Measurements from ENCODE around the gene RNMT.

Gene RNMT

GRCh38 chr18:13800505-13801259, 74.2 kb downstream of the RNMT start:
- peaks cover 15 to 33% of the 10 kb centered on the region in 2 experiments for H3K27me3 ChIP-seq (ENCODE audit: control insufficient read depth in 1 of 2, insufficient read depth in 1 of 2, low read length in 2 of 2)
- H3K9me3 ChIP-seq (ENCODE audit: control insufficient read depth, low read length), result no peaks in the 10 kb centered on the region
- no peaks in the 10 kb centered on the region for H3K36me3 ChIP-seq (ENCODE audit: control insufficient read depth in 1 of 2, insufficient read depth in 2 of 2, low read depth in 1 of 2, low read length in 2 of 2)
- H3K4me2 ChIP-seq (ENCODE audit: low read length, poor library complexity, severe bottlenecking), result peak overlapping the region; percentile 66
- peak overlapping the region; percentile 44 for H3K9ac ChIP-seq (ENCODE audit: low read length)
- no peaks in the 10 kb centered on the region for H3K79me1 ChIP-seq (replicated peaks; ENCODE audit: low read length, poor library complexity, severe bottlenecking)
- no peak overlapping the region for H3K4ac ChIP-seq (ENCODE audit: low read depth in 1 of 2, low read length in 2 of 2)
- peak overlapping the region in 1 of 2 experiments; percentile 73 for H3K4me3 ChIP-seq (ENCODE audit: insufficient read depth in 1 of 2, low read depth in 1 of 2, low read length in 2 of 2)
- DNase-seq, result no peak
- peaks cover 11% of the 10 kb centered on the region for H3K4me1 ChIP-seq (ENCODE audit: control insufficient read depth, insufficient read depth, low read depth, low read length)
- no peak overlapping the region for H3K23ac ChIP-seq (ENCODE audit: low read length in 2 of 2)
- H2BK5ac ChIP-seq (ENCODE audit: low read depth, low read length, poor library complexity, severe bottlenecking), result no peak overlapping the region
- H4K91ac ChIP-seq (ENCODE audit: low read length), result no peak overlapping the region
- 14% methylated on average over 30 of the region's 30 CpGs for WGBS
- no peak overlapping the region for H4K8ac ChIP-seq (ENCODE audit: low read length)
- no peak overlapping the region for H2BK12ac ChIP-seq (ENCODE audit: low read length in 2 of 2)
- H2BK15ac ChIP-seq (ENCODE audit: low read depth, poor library complexity, severe bottlenecking), result no peak overlapping the region
- no peak overlapping the region for H3K14ac ChIP-seq (ENCODE audit: low read length in 2 of 2)
- H2AFZ ChIP-seq (ENCODE audit: low read depth, low read length), result peak overlapping the region; percentile 31
- H3K27ac ChIP-seq (ENCODE audit: low read length, poor library complexity, severe bottlenecking), result no peak overlapping the region
- H3K18ac ChIP-seq (ENCODE audit: low read depth in 1 of 2, low read length in 2 of 2), result no peak overlapping the region
- no peak overlapping the region for H2AK5ac ChIP-seq (ENCODE audit: low read length, severe bottlenecking)
- H2BK120ac ChIP-seq (ENCODE audit: low read depth, low read length), result no peak overlapping the region

- no peak overlapping the region for H4K8ac ChIP-seq (ENCODE audit: low read length)
- H3K4me2 ChIP-seq (ENCODE audit: low read length, poor library complexity, severe bottlenecking), result peak overlapping the region; percentile 66
- H3K36me3 ChIP-seq (ENCODE audit: control insufficient read depth in 1 of 2, insufficient read depth in 2 of 2, low read depth in 1 of 2, low read length in 2 of 2), result no peaks in the 10 kb centered on the region
- H2AK5ac ChIP-seq (ENCODE audit: low read length, severe bottlenecking), result no peak overlapping the region
- H3K23ac ChIP-seq (ENCODE audit: low read length in 2 of 2), result no peak overlapping the region
- peaks cover 11% of the 10 kb centered on the region for H3K4me1 ChIP-seq (ENCODE audit: control insufficient read depth, insufficient read depth, low read depth, low read length)
- no peak overlapping the region for H3K18ac ChIP-seq (ENCODE audit: low read depth in 1 of 2, low read length in 2 of 2)
- no peak for DNase-seq
- no peak overlapping the region for H2BK15ac ChIP-seq (ENCODE audit: low read depth, poor library complexity, severe bottlenecking)
- no peaks in the 10 kb centered on the region for H3K9me3 ChIP-seq (ENCODE audit: control insufficient read depth, low read length)
- no peak overlapping the region for H4K91ac ChIP-seq (ENCODE audit: low read length)
- no peaks in the 10 kb centered on the region for H3K79me1 ChIP-seq (replicated peaks; ENCODE audit: low read length, poor library complexity, severe bottlenecking)
- no peak overlapping the region for H2BK5ac ChIP-seq (ENCODE audit: low read depth, low read length, poor library complexity, severe bottlenecking)
- H2BK120ac ChIP-seq (ENCODE audit: low read depth, low read length), result no peak overlapping the region
- H3K4me3 ChIP-seq (ENCODE audit: insufficient read depth in 1 of 2, low read depth in 1 of 2, low read length in 2 of 2), result peak overlapping the region in 1 of 2 experiments; percentile 73
- no peak overlapping the region for H3K4ac ChIP-seq (ENCODE audit: low read depth in 1 of 2, low read length in 2 of 2)
- peak overlapping the region; percentile 44 for H3K9ac ChIP-seq (ENCODE audit: low read length)
- H3K27ac ChIP-seq (ENCODE audit: low read length, poor library complexity, severe bottlenecking), result no peak overlapping the region
- H2AFZ ChIP-seq (ENCODE audit: low read depth, low read length), result no peak overlapping the region
- 9% methylated on average over 13 of the region's 15 CpGs for WGBS
- no peak overlapping the region for H3K14ac ChIP-seq (ENCODE audit: low read length in 2 of 2)
- peaks cover 15 to 33% of the 10 kb centered on the region in 2 experiments for H3K27me3 ChIP-seq (ENCODE audit: control insufficient read depth in 1 of 2, insufficient read depth in 1 of 2, low read length in 2 of 2)
- H2BK12ac ChIP-seq (ENCODE audit: low read length in 2 of 2), result no peak overlapping the region
These were observed 74.8 kb downstream of the RNMT start for GRCh38 chr18:13801260-13801601.

DNA sequence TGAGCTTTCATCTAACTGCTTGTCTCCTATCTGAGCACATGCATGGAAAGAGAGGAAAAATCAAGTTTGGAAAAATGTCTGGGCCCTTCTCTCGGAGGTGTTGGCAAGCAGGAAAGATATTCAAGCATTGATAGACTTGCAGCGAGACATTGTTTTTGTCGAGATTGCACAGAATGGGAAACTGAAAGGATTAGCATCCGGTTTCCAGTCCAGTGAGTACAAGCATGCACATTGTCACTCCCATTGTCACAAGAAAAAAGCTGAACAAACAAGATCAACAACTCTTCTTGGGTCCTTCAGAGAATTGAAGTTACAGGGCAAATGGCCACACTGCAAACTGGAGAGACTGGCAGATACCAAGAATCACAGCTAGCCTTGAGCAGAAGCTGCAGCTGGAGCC, 77.8 kb downstream of the RNMT start:
- Histone ChIP-seq H3K4me2 (ENCODE audit: low read length, poor library complexity, severe bottlenecking) (no peak overlapping the region), H3K4me1 (ENCODE audit: control insufficient read depth, insufficient read depth, low read depth, low read length) (peaks cover 6% of the 10 kb centered on the region), H3K4ac (ENCODE audit: low read depth in 1 of 2, low read length in 2 of 2) (no peak overlapping the region), H3K27me3 (ENCODE audit: control insufficient read depth in 1 of 2, insufficient read depth in 1 of 2, low read length in 2 of 2) (peaks cover 12 to 36% of the 10 kb centered on the region in 2 experiments), H3K79me1 (replicated peaks; ENCODE audit: low read length, poor library complexity, severe bottlenecking) (no peaks in the 10 kb centered on the region), H4K8ac (ENCODE audit: low read length) (no peak overlapping the region), H3K23ac (ENCODE audit: low read length in 2 of 2) (no peak overlapping the region), H3K9ac (ENCODE audit: low read length) (no peak overlapping the region), H2AFZ (ENCODE audit: low read depth, low read length) (no peak overlapping the region), H3K4me3 (ENCODE audit: insufficient read depth in 1 of 2, low read depth in 1 of 2, low read length in 2 of 2) (no peak overlapping the region), H2BK12ac (ENCODE audit: low read length in 2 of 2) (no peak overlapping the region), H3K27ac (ENCODE audit: low read length, poor library complexity, severe bottlenecking) (no peak overlapping the region), H3K9me3 (ENCODE audit: control insufficient read depth, low read length) (no peaks in the 10 kb centered on the region), H3K14ac (ENCODE audit: low read length in 2 of 2) (no peak overlapping the region), H3K18ac (ENCODE audit: low read depth in 1 of 2, low read length in 2 of 2) (no peak overlapping the region), H2BK5ac (ENCODE audit: low read depth, low read length, poor library complexity, severe bottlenecking) (no peak overlapping the region), H2AK5ac (ENCODE audit: low read length, severe bottlenecking) (no peak overlapping the region), H2BK15ac (ENCODE audit: low read depth, poor library complexity, severe bottlenecking) (no peak overlapping the region), H3K36me3 (ENCODE audit: control insufficient read depth in 1 of 2, insufficient read depth in 2 of 2, low read depth in 1 of 2, low read length in 2 of 2) (no peaks in the 10 kb centered on the region), H4K91ac (ENCODE audit: low read length) (no peak overlapping the region), H2BK120ac (ENCODE audit: low read depth, low read length) (no peak overlapping the region)
- 80% methylated on average over 4 of the region's 4 CpGs for WGBS
- DNase-seq, result no peak

GRCh38 chr18:13808294-13809042, 82.0 kb downstream of the RNMT start:
- no peak for DNase-seq
- Histone ChIP-seq H3K4me1 (ENCODE audit: control insufficient read depth, insufficient read depth, low read depth, low read length) (no peaks in the 10 kb centered on the region), H2BK15ac (ENCODE audit: low read depth, poor library complexity, severe bottlenecking) (no peak overlapping the region), H3K27me3 (ENCODE audit: control insufficient read depth in 1 of 2, insufficient read depth in 1 of 2, low read length in 2 of 2) (peaks cover 0 to 40% of the 10 kb centered on the region in 2 experiments), H2AFZ (ENCODE audit: low read depth, low read length) (no peak overlapping the region), H3K4me2 (ENCODE audit: low read length, poor library complexity, severe bottlenecking) (no peak overlapping the region), H3K79me1 (replicated peaks; ENCODE audit: low read length, poor library complexity, severe bottlenecking) (no peaks in the 10 kb centered on the region), H2BK120ac (ENCODE audit: low read depth, low read length) (no peak overlapping the region), H3K36me3 (ENCODE audit: control insufficient read depth in 1 of 2, insufficient read depth in 2 of 2, low read depth in 1 of 2, low read length in 2 of 2) (no peaks in the 10 kb centered on the region), H3K23ac (ENCODE audit: low read length in 2 of 2) (no peak overlapping the region), H2BK12ac (ENCODE audit: low read length in 2 of 2) (no peak overlapping the region), H3K4me3 (ENCODE audit: insufficient read depth in 1 of 2, low read depth in 1 of 2, low read length in 2 of 2) (no peak overlapping the region), H3K27ac (ENCODE audit: low read length, poor library complexity, severe bottlenecking) (no peak overlapping the region), H2AK5ac (ENCODE audit: low read length, severe bottlenecking) (no peak overlapping the region), H3K14ac (ENCODE audit: low read length in 2 of 2) (no peak overlapping the region), H3K18ac (ENCODE audit: low read depth in 1 of 2, low read length in 2 of 2) (no peak overlapping the region), H4K91ac (ENCODE audit: low read length) (no peak overlapping the region), H3K4ac (ENCODE audit: low read depth in 1 of 2, low read length in 2 of 2) (no peak overlapping the region), H3K9me3 (ENCODE audit: control insufficient read depth, low read length) (no peaks in the 10 kb centered on the region), H2BK5ac (ENCODE audit: low read depth, low read length, poor library complexity, severe bottlenecking) (no peak overlapping the region), H4K8ac (ENCODE audit: low read length) (no peak overlapping the region), H3K9ac (ENCODE audit: low read length) (no peak overlapping the region)
- 55% methylated on average over 8 of the region's 8 CpGs for WGBS

Data from mesenchymal stem cell (in vitro differentiated cells and primary cell).